A549 treated with RU486 at 1 μM for 4 hours (cell line): ENCODE results near the gene PITX1. TPM values are rescaled to one million over a fixed set of nuclear protein-coding genes. Genes with fewer than 3 reads are reported as not detected.

ENCODE experiments used
- total RNA-seq: library from RNA; stranded (reverse); fragments of 200-300 nt; extraction: Qiagen RNA extraction; gene quantifications from 5 replicates; pipeline ENCODE4 v1.2.3, GENCODE V29; 2022; ENCODE audit warnings: low read depth

Gene PITX1
- total RNA-seq, result 22.3 to 37.6 TPM (median 32.5 TPM) in 5 replicates

GRCh38 chr5:135033901-135034235, at the start of gene PITX1:
Gene PITX1 (minus strand): TSS chr5:135034228. CDS start chr5:135033881, 347 bp downstream.

Other genes with a start within 250 kb of the PITX1 start
- gene C5orf24, start 188.3 kb downstream of the PITX1 start, total RNA-seq, result 18.0 to 25.5 TPM (median 24.6 TPM) in 5 replicates
- 47.3 to 57.7 TPM (median 50.1 TPM) in 5 replicates for gene TXNDC15, start 159.9 kb downstream of the PITX1 start, total RNA-seq
- gene PCBD2, start 129.1 kb downstream of the PITX1 start, total RNA-seq, result 10.6 to 12.1 TPM (median 11.2 TPM) in 5 replicates
- gene CATSPER3, start 66.3 kb downstream of the PITX1 start, total RNA-seq, result 0.19 to 0.67 TPM (median 0.46 TPM) in 5 replicates